ENCODE measurements around the gene MDK.

- no peak for TF ChIP-seq CTCF (IDR thresholded peaks at IDR 0.05)
- no peak for TF ChIP-seq TCF7L2 (IDR thresholded peaks at IDR 0.05; ENCODE audit: low read depth, low read length)
Observed at GRCh38 chr11:46397526-46397925, 16.1 kb downstream of the MDK start.

Data from Panc1 (cell line).